ENCODE measurements around the gene RB1. TPM values are rescaled to one million over a fixed set of nuclear protein-coding genes. Genes with fewer than 3 reads are reported as not detected.
"Not testable (repeated sequence)": the region's sequence is repeated elsewhere in the genome, so short reads cannot be mapped to it uniquely, and the experiment has no call there.

RB1 gene
- total RNA-seq, 1 donor from 2014 or later, result 41.7 TPM

DNA sequence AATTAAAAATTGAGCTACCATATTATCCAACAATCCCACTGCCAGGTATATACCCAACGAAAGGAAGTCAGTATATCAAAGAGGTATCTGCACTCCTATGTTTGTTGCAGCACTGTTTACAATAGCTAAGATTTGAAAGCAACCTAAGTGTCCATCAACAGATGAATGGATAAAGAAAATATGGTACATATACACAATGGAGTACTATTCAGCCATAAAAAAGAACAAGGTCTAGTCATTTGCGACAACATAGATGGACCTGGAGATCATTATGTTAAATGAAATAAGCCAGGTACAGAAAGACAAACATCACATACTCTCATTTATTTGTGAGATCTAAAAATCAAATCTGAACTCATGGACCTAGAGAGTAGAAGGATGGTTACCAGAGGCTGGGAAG is 52.0 kb downstream of the RB1 start:
- not testable (repeated sequence) for DNase-seq

DNA sequence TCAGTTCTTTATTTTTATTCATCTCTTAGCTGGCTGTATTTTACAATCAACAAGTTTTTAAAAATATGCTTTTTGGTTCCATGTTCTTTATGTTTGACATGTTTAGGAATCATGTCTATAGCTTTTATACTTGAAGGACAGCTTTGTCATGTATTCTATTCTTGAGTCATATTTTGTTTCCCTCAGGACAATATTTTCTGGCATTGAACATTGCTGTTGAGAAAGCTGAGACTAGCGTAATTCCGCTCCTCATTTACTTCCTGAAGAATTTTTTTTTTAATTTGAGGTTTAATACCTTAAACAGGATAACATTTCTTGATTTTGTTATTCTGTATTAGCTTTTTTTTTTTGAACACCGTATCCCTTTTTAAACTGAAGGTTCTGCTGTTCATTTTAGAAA is 53.2 kb downstream of the RB1 start:
- no peak for DNase-seq

DNA sequence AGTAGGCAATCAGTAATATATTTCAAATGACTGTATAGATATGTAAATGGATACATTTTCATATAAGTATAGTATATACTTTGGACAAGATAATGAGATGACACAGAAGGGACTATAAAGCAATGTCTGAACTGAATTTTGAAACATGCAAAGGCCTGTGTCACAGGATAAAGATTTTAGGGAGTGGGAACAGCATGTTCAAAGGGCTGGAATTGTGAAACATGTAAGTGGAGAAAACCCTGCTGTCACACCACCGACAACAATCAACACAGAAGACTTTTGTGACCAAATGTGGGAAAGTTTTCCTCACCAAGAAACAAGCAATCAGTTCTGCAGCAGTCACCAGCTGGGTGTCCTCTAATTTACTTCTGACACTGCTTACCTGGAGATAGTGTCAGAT is 66.4 kb downstream of the RB1 start:
- no peak for DNase-seq

DNA sequence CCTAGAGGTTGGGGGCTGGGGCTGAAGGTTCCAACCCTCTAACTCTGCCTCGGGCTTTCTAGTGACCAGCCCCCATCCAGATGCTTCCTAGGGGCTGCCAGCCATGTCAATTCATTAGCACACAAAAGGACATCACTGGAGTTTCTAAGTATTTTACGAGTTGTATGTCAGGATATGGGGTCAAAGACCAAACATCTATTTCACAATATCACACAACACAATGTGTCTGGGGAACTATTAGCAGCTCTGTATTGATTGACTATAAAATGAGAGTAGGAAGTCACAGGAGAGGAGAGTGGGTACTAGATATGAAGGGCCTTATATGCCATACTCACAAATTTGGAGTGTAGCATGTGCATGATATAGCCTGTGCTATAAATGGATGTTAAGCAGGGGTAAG is 67.3 kb downstream of the RB1 start:
- peak; percentile 29 for DNase-seq

DNA sequence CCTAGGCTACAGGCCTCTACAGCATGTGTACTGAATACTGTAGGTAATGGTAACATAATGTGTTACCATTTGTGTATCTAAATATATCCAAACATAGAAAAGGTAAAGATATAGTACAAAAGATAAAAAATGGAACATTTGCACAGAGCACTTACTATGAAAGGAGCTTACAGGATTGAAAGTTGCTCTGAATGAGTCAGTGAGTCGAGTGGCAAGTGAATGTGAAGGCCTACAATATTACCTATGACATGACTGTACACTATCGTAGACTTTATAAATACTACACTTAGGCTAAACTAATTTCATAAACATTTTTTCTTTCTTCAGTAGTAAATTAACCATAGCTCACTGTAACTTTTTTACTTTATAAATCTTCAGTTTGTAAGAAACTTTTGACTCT is 74.3 kb downstream of the RB1 start:
- DNase-seq, result no peak

DNA sequence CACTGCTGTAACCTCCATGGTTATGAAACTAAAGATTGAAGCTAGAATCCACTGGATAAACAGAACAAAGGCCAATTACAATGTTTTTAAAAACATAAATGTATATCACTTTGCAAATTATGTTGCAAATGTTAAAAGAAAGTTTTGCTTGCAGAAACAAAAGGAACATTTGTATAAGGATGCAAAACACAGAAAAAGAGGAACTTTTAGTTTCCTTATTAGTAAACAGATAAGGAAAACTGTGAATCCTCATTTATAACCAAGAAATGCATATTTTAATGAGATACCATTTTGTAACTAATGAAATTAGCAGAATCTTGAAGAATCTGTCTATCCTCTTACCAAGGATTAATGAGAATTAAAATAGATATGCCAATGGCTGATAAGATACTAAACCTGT is 77.0 kb downstream of the RB1 start:
- DNase-seq, result no peak

DNA sequence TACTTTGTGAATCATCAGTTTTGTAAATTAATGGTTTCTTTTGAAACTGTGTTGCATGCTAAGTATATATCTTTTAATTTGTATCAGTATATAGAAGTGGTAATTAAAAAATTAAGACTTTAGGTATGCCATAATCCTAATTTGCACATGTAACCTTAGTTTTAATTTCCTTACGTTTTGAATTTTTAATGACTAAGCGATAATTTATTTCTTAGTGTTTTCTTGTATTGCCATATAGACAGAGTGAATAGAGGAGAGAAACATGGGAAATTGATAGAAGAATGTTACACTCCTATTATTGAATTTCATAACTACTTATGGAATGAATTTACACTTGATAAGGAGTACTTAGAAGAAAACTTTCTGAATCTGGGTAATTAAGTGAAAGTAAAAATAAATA is 79.8 kb downstream of the RB1 start:
- DNase-seq, result no peak

DNA sequence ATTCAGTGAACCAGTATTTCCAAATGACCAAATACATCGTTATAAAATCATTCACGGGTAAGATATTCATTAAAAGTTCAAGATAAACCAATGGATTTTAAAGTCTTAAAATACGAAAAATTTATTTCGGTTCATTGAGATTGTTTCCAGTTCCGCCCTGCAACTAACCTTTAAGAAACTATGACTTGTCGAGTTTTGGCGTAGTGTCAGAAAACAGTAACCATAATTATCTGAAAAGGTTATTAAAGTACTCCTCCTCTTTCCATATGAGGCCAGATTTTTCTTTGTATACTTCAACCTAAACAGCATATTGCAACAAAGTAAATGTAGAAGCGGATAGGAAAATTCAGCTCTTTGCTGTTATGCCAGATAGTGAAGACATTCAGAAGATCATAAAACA is 83.3 kb downstream of the RB1 start:
- no peak for DNase-seq

DNA sequence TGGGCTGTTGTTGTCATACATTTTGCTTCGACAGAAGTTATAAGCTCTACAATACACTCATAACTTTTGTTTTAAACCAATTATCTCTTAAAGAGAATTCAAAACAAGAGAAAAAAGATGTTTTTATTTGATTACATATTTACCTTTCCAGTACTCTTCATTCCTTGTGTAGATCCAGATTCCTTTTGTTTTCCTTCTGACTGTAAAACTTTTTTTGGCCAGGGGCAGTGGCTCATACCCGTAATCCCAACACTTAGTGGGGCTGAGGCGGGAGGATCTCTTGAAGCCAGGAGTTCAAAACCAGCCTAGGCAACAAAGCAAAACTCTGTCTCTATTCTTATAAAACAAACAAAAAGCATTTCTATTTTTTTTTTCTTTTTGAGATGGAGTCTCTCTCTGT is 87.7 kb downstream of the RB1 start:
- DNase-seq, result no peak

DNA sequence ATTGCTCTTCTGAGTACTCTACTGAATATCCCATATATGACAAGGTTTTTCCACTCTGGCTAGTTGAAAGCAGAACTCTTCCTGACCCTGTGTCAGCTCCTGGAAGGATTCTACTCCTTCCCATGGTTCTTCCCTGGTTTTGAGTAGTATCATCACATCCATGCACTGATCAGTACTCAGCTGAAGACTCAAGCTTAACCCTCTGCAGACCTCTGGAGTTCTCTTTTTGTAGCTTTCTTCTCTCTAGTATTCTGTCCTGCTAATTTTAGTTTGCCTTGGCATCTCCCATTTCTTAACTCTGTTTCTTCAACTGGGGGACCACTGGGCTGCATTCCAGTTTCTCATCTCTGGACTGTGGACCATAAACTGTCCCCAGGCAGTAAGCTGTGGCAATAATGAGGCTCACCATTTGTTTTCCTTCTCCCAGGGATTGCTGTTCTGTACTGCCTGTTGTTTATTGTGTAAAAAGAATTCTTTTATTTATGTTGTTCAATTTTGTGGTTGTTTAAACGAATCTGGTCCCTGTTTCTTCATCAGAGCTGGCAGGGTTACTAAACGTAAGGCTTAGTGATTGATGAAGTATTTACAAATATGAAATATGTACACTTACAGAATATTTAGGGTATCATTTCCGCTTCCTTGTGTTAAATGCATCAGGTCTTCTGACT is 89.6 kb downstream of the RB1 start:
- no peak for DNase-seq

DNA sequence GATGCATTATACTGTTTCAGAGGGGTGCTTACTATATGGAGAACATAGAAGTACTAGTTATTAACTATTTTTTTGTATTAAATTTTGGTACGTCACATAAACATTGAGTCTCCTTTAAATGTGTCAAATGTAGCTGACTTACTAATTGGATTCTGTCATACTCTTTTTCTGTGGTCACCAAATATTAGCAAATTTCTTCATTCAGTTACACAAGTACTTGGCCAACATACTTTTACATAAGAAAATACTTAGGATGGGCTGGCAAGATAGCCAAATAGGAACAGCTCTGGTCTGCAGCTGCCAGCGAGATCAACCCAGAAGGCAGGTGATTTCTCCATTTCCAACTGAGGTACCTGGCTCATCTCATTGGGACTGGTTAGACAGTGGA is 90.1 kb downstream of the RB1 start:
- no peak for DNase-seq

DNA sequence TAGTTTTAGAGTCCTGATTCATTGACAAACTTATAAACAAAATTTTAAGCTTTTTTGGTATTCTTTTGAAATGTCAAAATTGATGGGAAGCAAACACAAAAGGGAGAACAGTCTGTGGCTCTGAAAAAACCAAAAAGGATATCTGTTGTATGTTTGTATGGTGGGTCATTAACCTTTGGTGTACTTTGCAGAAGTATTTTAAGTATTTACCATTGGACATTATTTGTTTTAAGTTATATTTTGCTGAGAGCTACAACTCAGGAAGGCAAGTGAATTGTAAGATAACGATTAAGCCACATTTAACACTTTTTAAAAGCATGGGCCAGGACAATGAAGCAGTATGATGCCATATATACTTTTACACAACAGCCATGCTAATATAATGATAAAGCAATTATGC is 94.2 kb downstream of the RB1 start:
- no peak for DNase-seq

DNA sequence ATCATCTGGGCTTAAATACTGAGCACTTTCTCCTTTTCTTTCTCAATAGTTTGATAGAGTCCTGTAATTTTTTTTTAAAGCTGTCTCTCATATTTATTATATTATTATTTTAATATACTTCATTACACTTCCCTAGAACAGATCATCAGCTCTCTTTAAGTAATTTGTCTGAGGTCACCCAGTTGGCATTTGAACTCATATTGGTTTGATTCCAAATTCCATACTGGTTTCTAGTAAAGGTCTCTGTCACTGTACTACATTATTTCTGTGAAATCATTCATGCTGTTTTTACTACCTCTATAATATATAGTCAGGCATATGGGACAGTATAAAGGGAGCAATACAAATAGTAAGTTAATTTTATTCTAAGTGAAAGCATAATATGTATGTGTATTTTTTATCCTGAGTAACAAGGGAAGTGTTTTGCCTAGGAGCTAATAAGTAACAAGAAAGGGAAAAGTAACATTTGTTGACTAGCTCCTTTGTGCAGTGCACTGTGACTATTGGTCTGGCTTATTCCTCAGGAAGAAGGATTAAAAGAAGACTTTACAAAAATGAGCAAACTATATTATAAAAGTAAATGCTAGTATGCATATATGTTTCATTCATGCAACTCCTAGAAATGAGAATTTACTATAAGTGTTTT is 95.0 kb downstream of the RB1 start:
- DNase-seq, result peak; percentile 35

DNA sequence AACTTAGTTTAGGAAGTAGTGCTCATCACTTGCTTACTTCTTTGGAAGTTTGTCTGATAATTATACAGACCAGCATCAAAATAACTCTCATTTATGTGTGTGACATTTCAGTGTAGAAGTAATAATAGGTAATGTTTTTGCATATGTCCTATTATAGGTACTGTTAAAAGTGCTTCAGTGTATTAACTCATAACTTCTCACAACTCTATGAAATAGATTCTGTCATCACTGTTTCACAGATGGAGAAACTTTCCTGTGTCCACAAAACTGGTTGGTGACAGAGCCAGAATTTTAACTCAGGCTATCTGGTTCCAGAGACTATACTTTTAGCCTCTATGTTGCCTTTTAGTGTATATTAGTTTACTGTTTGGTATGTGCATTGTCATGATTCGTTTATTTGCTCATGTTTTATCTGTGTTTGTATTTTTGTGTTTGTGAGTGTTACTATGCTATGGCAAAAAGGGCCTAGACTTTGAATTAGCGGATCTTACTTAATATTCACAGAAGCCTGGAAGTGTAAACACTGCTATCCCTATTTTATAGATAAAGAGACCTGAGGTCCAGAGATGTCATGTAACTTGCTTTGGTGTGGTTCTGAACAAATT is 96.6 kb downstream of the RB1 start:
- peak; percentile 23 for DNase-seq

DNA sequence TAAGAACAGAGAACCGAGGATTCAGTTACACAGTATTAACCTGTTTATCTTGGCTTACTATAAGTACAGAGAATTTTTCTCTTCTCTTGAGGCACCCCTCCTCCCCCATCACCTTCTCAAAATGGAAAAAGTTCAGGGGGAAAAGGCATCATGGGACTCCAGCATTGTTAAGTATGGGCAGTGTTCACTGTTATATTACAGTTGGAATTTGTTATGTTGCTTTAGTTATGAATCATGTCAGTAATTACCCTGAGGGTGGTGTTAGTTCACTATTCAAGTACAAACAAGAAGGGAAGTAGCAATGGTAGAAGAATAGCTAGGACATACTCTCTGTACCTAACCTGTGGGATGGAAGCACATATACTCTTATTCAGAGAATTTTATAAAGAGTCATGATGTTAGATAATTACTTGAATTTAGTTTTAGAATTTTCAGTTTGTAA is 97.3 kb downstream of the RB1 start:
- peak; percentile 93 for DNase-seq

DNA sequence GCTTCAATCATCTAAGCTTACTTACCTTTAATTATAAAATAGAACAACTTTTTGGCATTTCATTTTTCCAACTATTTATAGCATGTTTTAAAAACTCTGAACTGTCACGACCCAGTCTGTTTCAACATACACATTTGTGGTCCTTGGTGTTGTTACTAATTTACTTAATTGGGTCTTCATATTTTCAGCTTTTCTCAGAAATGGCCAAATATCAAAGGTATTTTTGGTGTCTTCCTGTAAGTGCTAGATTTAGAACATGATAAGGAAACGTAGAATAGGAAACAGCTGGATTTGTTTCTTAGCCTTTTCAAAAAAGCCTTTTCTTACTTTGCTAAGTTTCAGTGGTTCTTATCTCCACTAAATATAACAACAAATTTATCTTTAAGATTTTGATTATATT is 97.9 kb downstream of the RB1 start:
- peak; percentile 50 for DNase-seq

DNA sequence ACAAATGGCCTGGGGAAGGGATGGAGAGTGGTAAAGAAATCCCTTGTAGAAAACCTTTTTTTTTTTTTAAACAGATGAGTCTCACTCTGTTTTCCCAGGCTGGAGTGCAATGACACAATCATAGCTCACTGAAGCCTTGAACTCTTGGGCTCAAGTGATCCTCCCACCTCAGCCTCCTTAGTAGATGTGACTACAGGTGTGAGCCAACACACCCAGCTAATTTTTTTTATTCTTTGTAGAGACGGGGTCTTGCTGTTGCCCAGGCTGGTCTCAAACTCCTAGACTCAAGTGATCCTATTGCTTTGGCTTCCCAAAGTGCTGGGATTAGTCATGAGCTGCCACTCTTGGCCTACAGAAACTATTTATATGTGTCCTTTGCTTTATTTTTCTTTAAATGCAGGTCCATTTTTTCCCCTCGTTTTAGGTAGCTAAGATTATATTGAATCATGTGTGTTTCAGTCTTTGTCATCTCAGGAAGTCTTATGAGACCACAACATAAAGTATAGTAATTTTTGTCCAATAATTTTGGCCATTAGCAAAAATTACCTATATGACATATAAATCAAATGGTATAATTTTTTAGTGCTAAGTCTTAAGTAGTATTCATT is 98.9 kb downstream of the RB1 start:
- peak; percentile 6 for DNase-seq

DNA sequence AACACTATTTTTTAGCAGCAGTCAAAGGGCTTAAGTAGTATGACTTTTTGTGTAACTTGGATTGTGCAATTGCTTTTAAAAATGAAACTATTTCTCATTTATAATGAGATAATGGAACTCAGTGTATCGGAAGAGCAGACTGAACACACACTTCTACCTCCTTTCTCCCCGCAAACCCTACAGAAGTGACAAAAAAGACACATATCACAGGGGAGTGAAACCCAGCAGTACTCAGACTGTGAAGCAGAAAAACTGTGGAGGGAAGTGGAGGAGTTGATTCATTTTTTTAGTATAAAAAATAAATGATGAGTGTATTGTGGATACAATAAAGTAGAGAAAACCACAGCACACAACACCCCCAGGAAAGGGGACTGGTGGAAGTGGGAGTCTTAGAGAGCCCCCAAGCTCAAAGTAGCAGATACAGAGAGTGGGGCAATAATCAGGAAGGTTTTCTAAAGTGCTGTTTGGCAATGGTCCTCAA is 99.6 kb downstream of the RB1 start:
- DNase-seq, result no peak

DNA sequence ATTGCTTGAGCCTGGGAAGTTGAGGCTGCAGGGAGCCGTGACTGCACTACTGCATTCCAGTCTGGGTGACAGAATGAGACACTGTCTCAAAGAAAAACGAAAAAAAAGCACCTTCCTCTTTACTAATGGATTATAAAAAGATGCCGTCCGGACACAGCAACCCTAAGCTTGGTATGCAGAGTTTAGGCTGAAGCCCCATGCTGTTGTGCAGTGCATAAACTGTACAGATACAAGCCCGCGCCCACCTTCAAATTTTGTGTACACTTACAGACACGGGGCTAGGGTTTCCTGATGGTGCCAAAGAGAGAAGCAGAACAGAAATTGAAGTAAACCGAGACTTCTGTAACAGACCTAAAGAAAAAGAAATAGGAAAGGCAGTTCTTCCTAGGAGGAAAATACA is 100.4 kb downstream of the RB1 start:
- no peak for DNase-seq

DNA sequence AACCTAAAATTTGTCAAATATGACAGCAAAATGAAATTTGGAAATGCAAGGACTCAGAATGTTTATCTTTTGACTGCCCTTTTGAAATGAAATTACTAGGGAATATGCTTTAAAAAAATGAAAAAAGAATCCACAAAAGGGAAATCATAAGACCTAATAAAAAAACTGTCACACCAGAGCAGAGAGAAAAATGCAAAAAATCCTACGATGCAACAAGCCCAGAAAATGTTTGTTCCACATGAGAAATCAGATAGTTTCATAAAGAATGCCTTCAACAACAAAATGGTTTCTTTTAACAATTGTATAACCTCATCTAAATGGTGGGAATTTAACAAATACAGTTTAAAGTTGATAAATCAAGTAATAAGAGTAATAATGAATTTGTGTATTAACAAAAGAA is 101.4 kb downstream of the RB1 start:
- no peak for DNase-seq

DNA sequence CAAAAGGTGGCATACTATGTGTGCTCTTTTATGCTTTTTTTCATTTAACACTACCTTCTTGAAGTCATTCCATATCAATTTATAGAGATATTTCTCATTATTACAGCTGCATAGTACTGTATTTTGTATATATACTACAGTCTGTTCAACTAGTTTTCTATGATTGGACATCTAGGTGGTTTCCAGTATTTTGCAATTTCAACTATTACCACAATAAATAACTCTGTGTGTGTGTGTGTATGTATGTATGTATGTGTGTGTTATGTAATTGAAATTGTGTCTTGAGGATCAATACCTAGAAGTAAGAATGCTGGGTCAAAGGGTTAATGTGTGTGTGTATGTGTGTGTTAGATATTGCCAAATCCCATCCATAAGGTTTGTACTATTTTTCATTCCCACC is 102.3 kb downstream of the RB1 start:
- no peak for DNase-seq

DNA sequence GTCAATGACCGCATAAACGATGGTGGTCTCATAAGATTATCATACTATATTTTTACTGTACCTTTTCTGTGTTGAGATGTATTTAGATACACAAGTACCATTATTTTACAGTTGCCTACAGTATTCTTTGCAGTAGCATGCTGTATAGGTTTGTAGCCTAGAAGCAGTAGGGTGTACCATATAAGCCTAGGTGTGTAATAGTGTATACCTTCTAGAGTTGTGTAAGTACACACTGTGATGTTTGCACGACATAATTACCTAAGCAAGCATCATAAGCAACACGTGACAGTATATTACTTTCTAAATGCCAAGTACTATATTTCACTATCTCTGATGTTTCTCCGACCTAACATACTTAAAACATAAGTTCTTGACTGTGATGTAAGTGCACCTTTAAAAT is 106.6 kb downstream of the RB1 start:
- peak; percentile 55 for DNase-seq

DNA sequence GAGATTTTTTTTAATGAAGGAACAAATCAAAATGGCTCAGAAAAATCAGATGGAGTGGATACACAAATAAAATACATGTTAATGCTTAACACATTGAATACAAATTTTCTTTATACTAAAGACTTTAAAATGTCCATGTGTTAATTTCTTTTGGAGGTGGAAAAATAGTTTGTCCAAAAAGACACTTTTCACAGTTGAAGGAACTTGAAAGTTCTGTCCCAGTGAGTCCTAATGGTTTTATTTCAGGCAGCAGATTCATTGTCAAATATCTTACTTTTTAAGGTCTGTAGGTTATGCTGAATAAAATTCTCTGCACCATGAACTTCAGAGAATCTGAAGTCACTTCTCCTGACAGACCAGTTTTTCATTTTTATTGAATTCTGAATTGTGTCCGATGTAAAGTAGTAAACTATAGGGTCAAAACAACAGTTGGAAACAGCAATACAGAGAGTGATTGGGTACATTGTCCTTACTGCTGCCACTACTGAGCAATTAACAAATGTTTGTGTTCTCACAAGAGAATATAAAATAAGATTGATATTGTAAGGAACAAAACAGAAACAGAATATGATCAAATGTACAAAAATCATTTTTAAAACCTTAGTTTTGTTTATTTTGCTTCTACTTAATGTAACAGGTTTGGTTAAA is 107.7 kb downstream of the RB1 start:
- peak; percentile 31 for DNase-seq

Measured in dermis blood vessel endothelial cell (primary cell).